Kidney epithelial cell (primary cell): ENCODE results near the gene LMAN2. TPM values are rescaled to one million over a fixed set of nuclear protein-coding genes. Genes with fewer than 3 reads are reported as not detected.

Experiments used
- DNase-seq: peaks from one replicate; pipeline ENCODE4 v3.0.0-alpha.2; 2010; ENCODE audit warnings: low read depth
- H3K27me3 ChIP-seq: 2 replicates; pipeline ENCODE4 v1.6.0; 2011; ENCODE audit warnings: low read length; ENCODE audit not compliant: control insufficient read depth, insufficient read depth
- H3K36me3 ChIP-seq: 2 replicates; pipeline ENCODE4 v1.5.1; 2011; ENCODE audit warnings: low read length; ENCODE audit not compliant: control insufficient read depth, insufficient read depth
- H3K4me3 ChIP-seq: 2 replicates; pipeline ENCODE4 v1.5.1; 2011; ENCODE audit warnings: low read depth, mild to moderate bottlenecking, control low read depth, low read length
- CTCF ChIP-seq: IDR thresholded peaks from 2 replicates; pipeline ENCODE4 v1.5.1; 2011; ENCODE audit warnings: mild to moderate bottlenecking, moderate library complexity, low read length, control low read depth, inconsistent platforms; ENCODE audit not compliant: insufficient read depth, poor library complexity, severe bottlenecking
- total RNA-seq: library from RNA; depleted of rRNA; stranded (reverse); fragments of >200 nt; gene quantifications from 2 replicates; pipeline ENCODE4 v1.2.3, GENCODE V29; 2015

LMAN2 gene
- total RNA-seq, 1 donor from 2014 or later, result 308 TPM

DNA sequence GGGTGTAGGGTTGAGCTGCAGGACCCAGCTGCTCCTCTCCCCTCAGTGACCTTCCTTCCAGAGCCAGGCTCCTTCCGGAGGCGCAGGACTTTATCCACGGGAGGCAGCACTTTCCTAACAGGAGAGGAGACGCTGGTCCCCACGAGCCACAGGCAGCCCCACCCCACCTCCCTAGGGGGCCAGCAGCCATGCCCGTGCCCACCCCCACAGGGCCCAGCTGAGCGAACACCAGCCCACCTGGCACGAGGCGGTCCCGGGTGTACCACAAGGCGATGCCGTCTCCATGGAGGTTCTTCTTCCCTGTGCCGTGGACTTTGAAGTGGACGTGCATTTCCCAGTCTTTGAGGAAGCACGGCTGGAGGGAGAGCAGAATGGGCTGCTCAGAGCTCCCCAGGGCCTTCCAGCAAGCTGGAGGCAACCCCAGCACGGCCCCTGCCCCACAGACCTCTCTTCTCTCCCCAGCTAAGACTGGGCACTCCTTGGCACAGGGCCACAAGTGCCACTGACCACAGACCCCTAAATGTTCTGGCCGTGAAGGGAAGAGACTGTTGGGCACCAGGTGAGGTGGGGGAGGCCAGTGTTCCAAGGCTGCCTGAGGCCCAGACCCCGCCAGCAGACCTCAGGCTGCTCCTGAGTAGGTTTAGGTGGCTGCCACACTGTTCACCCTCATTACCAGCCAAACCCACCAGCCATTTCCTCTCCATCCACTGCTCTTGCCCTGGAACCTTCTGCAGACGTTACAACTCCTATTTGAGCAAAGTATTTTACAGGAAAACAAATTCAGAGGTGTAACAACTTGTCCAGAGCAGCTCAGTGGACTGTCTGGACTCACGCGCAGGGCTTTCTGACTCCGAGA lies 13.0 kb downstream of the LMAN2 start:
- no peak for DNase-seq
- H3K4me3 ChIP-seq, result no peak overlapping the region
- H3K27me3 ChIP-seq, result no peaks in the 10 kb centered on the region
- no peak for TF ChIP-seq CTCF
- H3K36me3 ChIP-seq, result peaks cover 4% of the 10 kb centered on the region

GRCh38 chr5:177336603-177337494 lies 14.6 kb downstream of the LMAN2 start:
- no peak for TF ChIP-seq CTCF
- peaks cover 6% of the 10 kb centered on the region for H3K36me3 ChIP-seq

GRCh38 chr5:177336112-177336511 lies 15.4 kb downstream of the LMAN2 start:
- peak; percentile 84 for TF ChIP-seq CTCF
- H3K4me3 ChIP-seq, result no peak overlapping the region
- H3K27me3 ChIP-seq, result no peaks in the 10 kb centered on the region
- H3K36me3 ChIP-seq, result peaks cover 6% of the 10 kb centered on the region
- DNase-seq, result no peak

More at GRCh38 chr5:177336603-177337494, 14.6 kb downstream of the LMAN2 start:
- Histone ChIP-seq H3K27me3 (no peaks in the 10 kb centered on the region), H3K4me3 (no peak overlapping the region)
- no peak for DNase-seq

GRCh38 chr5:177335701-177336065 lies 15.8 kb downstream of the LMAN2 start:
- Histone ChIP-seq H3K4me3 (no peak overlapping the region), H3K36me3 (peaks cover 6% of the 10 kb centered on the region), H3K27me3 (no peaks in the 10 kb centered on the region)
- no peak for TF ChIP-seq CTCF
- no peak for DNase-seq

DNA sequence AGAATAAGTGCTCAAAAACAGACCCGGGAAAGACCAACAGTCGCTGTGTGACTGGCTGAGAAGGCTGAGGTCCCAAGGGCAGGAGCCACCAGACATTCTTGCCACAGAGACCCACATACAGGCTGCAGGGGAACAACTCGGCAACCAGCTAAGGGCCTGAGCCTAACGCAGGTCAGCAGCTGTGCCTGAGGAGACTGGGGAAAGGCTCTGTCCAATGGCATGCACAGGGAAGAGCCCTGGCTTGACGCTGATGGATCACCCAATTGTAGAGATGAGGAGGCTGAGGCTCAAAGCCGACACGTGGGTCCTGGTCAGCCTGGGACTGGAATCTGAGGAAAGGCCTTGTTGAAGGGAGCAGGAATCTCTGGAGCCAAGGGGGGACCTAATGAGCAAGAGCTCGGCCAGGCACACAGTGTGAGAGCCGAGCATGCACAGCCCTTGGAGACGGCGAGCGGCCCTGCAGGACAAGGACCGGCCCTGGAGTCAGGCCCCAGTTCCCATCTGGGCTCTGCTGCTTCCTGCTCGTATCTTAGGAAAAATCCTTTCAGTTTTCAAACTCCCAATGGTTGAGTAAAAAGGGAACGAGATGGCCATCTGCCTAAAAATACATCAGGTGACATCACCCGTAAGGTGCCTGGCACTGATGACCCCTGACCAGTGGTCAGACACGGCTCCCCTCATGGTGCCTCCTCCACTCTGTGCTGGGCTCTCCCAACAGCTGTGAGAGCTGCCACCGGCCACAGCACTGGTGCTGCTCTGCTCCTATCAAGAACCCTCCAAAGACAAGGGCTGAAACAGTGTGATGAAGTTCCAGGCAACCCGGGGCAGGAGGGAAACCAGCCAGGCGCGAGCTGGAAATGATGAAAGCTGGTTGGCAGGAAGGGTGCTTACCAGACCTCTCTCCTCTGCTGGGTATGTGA lies 16.4 kb downstream of the LMAN2 start:
- no peak for TF ChIP-seq CTCF
- Histone ChIP-seq H3K27me3 (no peaks in the 10 kb centered on the region), H3K36me3 (peaks cover 8% of the 10 kb centered on the region), H3K4me3 (no peak overlapping the region)
- DNase-seq, result no peak
